Measurements from ENCODE around the gene NEGR1. TPM values are rescaled to one million over a fixed set of nuclear protein-coding genes. Genes with fewer than 3 reads are reported as not detected.

Gene NEGR1
- total and polyA plus RNA-seq, 2 donors (not counting 3 experiments of a cell fraction or from before 2014, with no cell fraction given), result 6.8 to 21.8 TPM

DNA sequence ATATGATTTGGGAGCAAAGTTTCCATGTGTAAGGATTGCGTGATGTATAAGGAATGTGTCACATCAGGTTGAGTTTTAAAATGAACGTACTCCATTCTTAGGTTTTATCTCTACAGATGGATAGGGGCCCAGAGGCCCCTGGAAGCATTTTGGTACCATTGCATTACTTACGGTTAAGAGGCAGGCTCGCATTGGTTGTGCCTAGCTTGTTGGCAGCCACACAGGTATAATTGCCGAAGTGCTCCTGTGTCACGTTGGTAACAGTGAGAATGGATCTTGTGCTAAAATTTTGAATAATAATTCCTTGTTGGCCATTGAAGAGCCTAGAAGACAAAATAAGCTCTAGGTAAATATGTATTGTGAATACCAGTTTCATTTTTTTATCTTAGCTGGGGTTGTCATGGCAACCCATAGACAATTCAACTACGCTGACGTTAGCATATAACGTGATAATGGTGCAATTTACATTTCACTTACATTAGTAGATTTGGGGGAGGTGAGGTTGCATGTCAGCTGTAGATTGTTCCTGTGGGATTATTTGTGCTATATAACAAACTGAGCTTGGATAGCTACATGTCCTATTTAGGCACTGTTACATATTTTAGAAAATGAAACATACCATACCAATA is 689.6 kb downstream of the NEGR1 start:
- Histone ChIP-seq H3K4me2 (ENCODE audit: insufficient read depth, low read length) (no peak overlapping the region), H3K9me1 (replicated peaks; ENCODE audit: control insufficient read depth, extremely low read depth, insufficient read depth, low read length) (no peaks in the 10 kb centered on the region), H3K27me3 (ENCODE audit: control insufficient read depth in 2 of 2, insufficient read depth in 2 of 2, low read length in 2 of 2) (no peaks in the 10 kb centered on the region), H2AFZ (ENCODE audit: low read depth, low read length) (no peak overlapping the region), H3K4me3 (replicated peaks in 1 of 3; ENCODE audit: insufficient read depth in 1 of 3, low read depth in 1 of 3, low read length in 3 of 3) (no peak overlapping the region), H3K9me3 (replicated peaks; ENCODE audit: control insufficient read depth, insufficient read depth, low read length) (no peaks in the 10 kb centered on the region), H3K9ac (replicated peaks; ENCODE audit: extremely low read depth, insufficient read depth, low read length) (no peak overlapping the region), H3K79me2 (ENCODE audit: control insufficient read depth, insufficient read depth, low read length) (no peaks in the 10 kb centered on the region), H3K4me1 (ENCODE audit: control insufficient read depth, extremely low read depth, insufficient read depth, low read length) (no peaks in the 10 kb centered on the region), H3K36me3 (ENCODE audit: control insufficient read depth in 2 of 2, extremely low read depth in 1 of 2, insufficient read depth in 2 of 2, low read length in 2 of 2) (no peaks in the 10 kb centered on the region), H3K27ac (ENCODE audit: insufficient read depth, low read depth, low read length) (no peak overlapping the region), H4K20me1 (replicated peaks; ENCODE audit: control insufficient read depth, extremely low read depth, insufficient read depth, low read length) (no peaks in the 10 kb centered on the region)
- TF ChIP-seq CTCF (IDR thresholded peaks at IDR 0.05; ENCODE audit: extremely low read depth in 1 of 2, insufficient read depth in 1 of 2, low read depth in 1 of 2, low read length in 2 of 2) (no peak), JUN (IDR thresholded peaks at IDR 0.05; ENCODE audit: borderline replicate concordance, insufficient read depth, insufficient read length, low read depth) (no peak), POLR2A (IDR thresholded peaks at IDR 0.05; ENCODE audit: low read depth, low read length) (no peak), MYC (IDR thresholded peaks at IDR 0.05; ENCODE audit: low read depth, low read length) (no peak), POLR2AphosphoS5 (IDR thresholded peaks at IDR 0.05; ENCODE audit: insufficient read depth, low read depth, low read length) (no peak), FOS (IDR thresholded peaks at IDR 0.05; ENCODE audit: borderline replicate concordance, insufficient read depth, low read length) (no peak), GATA2 (IDR thresholded peaks at IDR 0.05; ENCODE audit: insufficient read depth, insufficient read length, low read depth, low read length) (no peak), EZH2 (IDR thresholded peaks at IDR 0.05; ENCODE audit: borderline replicate concordance, low read depth, low read length, severe bottlenecking) (no peak)
- TF ChIP-seq, protein P1, sequence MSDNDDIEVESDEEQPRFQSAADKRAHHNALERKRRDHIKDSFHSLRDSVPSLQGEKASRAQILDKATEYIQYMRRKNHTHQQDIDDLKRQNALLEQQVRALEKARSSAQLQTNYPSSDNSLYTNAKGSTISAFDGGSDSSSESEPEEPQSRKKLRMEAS (IDR thresholded peaks at IDR 0.05; ENCODE audit: insufficient read depth, insufficient read length), result no peak
- no TSS peak for BruUV-seq (replicated peaks)
- CTCF ChIA-PET, result interaction anchor here (1.4 to 1.8 kb wide), 3 partner anchors 7 to 446 kb away, joined by 4 to 10 read pairs (median 4); no protein-coding TSS in a partner anchor
- no peak for DNase-seq (ENCODE audit: low read depth, low spot score)
- no peak for FAIRE-seq
- POLR2A ChIA-PET, result no interaction called here
- dilution Hi-C loops (cut with MboI; ENCODE audit: extremely low pct_ligation_motif_present, low sequenced_read_pairs) (no loop called here), intact Hi-C loops (cut with micrococcal nuclease) (no loop called here)
